A549 (cell line): ENCODE data around the gene WDR75.

Experiments
- CHD2 ChIP-seq: fragments of 150-350 bp; IDR thresholded peaks from 2 replicates; pipeline ENCODE4 v1.6.1; 2014; ENCODE audit warnings: low read length; ENCODE audit not compliant: partially characterized antibody
- KDM1A ChIP-seq: fragments of 200-600 bp; sonication (generic); IDR thresholded peaks from 2 replicates; pipeline ENCODE4 v1.6.1; 2016; ENCODE audit warnings: low read depth, mild to moderate bottlenecking
- RCOR1 ChIP-seq: fragments of 150-350 bp; IDR thresholded peaks from 2 replicates; pipeline ENCODE4 v1.6.1; 2014; ENCODE audit warnings: antibody characterized with exemption, low read length, low read depth
- TF ChIP-seq, protein P1 (sequence below): fragments of >200 bp; sonication (Bioruptor Twin); formaldehyde crosslinking; IDR thresholded peaks from 3 replicates; pipeline ENCODE4 v1.5.1; 2016

- TF ChIP-seq, protein P1, sequence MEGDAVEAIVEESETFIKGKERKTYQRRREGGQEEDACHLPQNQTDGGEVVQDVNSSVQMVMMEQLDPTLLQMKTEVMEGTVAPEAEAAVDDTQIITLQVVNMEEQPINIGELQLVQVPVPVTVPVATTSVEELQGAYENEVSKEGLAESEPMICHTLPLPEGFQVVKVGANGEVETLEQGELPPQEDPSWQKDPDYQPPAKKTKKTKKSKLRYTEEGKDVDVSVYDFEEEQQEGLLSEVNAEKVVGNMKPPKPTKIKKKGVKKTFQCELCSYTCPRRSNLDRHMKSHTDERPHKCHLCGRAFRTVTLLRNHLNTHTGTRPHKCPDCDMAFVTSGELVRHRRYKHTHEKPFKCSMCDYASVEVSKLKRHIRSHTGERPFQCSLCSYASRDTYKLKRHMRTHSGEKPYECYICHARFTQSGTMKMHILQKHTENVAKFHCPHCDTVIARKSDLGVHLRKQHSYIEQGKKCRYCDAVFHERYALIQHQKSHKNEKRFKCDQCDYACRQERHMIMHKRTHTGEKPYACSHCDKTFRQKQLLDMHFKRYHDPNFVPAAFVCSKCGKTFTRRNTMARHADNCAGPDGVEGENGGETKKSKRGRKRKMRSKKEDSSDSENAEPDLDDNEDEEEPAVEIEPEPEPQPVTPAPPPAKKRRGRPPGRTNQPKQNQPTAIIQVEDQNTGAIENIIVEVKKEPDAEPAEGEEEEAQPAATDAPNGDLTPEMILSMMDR = no peak
- TF ChIP-seq RCOR1 (no peak), CHD2 (no peak), KDM1A (no peak)
These were observed 33.0 kb upstream of the WDR75 start for GRCh38 chr2:189408294-189408693.
